K562 (cell line): ENCODE measurements around the gene SRSF1. TPM values are rescaled to one million over a fixed set of nuclear protein-coding genes. Genes with fewer than 3 reads are reported as not detected.

Source experiments
- SMAD2 ChIP-seq: fragments of 150-350 bp; IDR thresholded peaks from 2 replicates; pipeline ENCODE4 v1.6.1; 2014; ENCODE audit warnings: low read depth, mild to moderate bottlenecking, low read length
- SRSF3 ChIP-seq: fragments of 200-400 bp; formaldehyde crosslinking; IDR thresholded peaks from 2 replicates; pipeline ENCODE4 v1.6.1; 2016; ENCODE audit warnings: mild to moderate bottlenecking, low read length, moderate library complexity; ENCODE audit not compliant: insufficient read depth
- TEAD1 ChIP-seq, 2 experiments: fragments of 450-650 bp in 1 of 2; sonication (generic) in 1 of 2; formaldehyde crosslinking; IDR thresholded peaks; 2 replicates each; pipeline versions ENCODE4 v1.4.0 to v1.8.0; 2020 to 2022; ENCODE audit warnings: mild to moderate bottlenecking in 2 of 2, missing genetic modification reagents in 1 of 2
- ZBTB33 ChIP-seq: sonication (generic); formaldehyde crosslinking; IDR thresholded peaks from 2 replicates; pipeline ENCODE4 v1.8.1; 2023; ENCODE audit warnings: mild to moderate bottlenecking, missing genetic modification reagents
- ZNF146 ChIP-seq: IDR thresholded peaks from one replicate; pipeline ENCODE4 v1.6.1; 2018; ENCODE audit warnings: missing compliant biosample characterization; ENCODE audit not compliant: unreplicated experiment
- ZNF408 ChIP-seq: fragments of 250-450 bp; sonication (Bioruptor Pico); IDR thresholded peaks from 2 replicates; pipeline ENCODE4 v1.4.0; 2020; ENCODE audit warnings: low read depth, mild to moderate bottlenecking, moderate library complexity
- ZNF41 ChIP-seq: fragments of 250-450 bp; sonication (Bioruptor Pico); conservative IDR thresholded peaks from 2 replicates; pipeline ENCODE4 v1.4.0; 2020; ENCODE audit warnings: mild to moderate bottlenecking
- polyA plus RNA-seq, 8 experiments: library from polyadenylated mRNA; depleted of rRNA in 4 of 8; stranded (reverse) in 5 of 8; unstranded in 3 of 8; fragments of >200 nt; fragmentation: Nextera tagmentation in 2 of 8; fragmentation: Illumina TruSeq in 1 of 8; extraction: Ambion mirVana in 2 of 8; extraction: Trizol in 1 of 8; gene quantifications; 2 replicates each; pipeline versions ENCODE4 v1.2.1 to v1.2.3, GENCODE V29; 2011 to 2014; ENCODE audit warnings: inconsistent platforms in 1 of 8, missing spikeins in 1 of 8
- total RNA-seq, 7 experiments: library from RNA; depleted of rRNA in 6 of 7; stranded (reverse); fragments of >200 nt in 6 of 7; fragmentation: Illumina TruSeq in 2 of 7; extraction: Trizol in 2 of 7; gene quantifications; 2 replicates each; pipeline versions ENCODE4 v1.2.1 to v1.2.3, GENCODE V29; 2011 to 2021; ENCODE audit warnings: low replicate concordance in 1 of 7
- TF ChIP-seq, protein P1 (sequence below): fragments of 200-600 bp; sonication (generic); IDR thresholded peaks from one replicate; pipeline ENCODE4 v1.6.1; 2012; ENCODE audit warnings: mild to moderate bottlenecking, low read depth, low read length, inconsistent platforms
- TF ChIP-seq, protein P2 (sequence below): fragments of 450-650 bp; conservative IDR thresholded peaks from 2 replicates; pipeline ENCODE4 v1.6.1; 2016; ENCODE audit warnings: missing genetic modification characterization, low read depth, mild to moderate bottlenecking, control low read depth, missing compliant biosample characterization

SRSF1 gene
- total and polyA plus RNA-seq, 9 of the 15 experiments (the other 6 are each of a cell fraction or from before 2014, with no cell fraction given) = 77.8 to 559 (median 442) TPM

GRCh38 chr17:57984261-57984890 lies 22.7 kb downstream of the SRSF1 start (continued):
- TF ChIP-seq, protein P1, sequence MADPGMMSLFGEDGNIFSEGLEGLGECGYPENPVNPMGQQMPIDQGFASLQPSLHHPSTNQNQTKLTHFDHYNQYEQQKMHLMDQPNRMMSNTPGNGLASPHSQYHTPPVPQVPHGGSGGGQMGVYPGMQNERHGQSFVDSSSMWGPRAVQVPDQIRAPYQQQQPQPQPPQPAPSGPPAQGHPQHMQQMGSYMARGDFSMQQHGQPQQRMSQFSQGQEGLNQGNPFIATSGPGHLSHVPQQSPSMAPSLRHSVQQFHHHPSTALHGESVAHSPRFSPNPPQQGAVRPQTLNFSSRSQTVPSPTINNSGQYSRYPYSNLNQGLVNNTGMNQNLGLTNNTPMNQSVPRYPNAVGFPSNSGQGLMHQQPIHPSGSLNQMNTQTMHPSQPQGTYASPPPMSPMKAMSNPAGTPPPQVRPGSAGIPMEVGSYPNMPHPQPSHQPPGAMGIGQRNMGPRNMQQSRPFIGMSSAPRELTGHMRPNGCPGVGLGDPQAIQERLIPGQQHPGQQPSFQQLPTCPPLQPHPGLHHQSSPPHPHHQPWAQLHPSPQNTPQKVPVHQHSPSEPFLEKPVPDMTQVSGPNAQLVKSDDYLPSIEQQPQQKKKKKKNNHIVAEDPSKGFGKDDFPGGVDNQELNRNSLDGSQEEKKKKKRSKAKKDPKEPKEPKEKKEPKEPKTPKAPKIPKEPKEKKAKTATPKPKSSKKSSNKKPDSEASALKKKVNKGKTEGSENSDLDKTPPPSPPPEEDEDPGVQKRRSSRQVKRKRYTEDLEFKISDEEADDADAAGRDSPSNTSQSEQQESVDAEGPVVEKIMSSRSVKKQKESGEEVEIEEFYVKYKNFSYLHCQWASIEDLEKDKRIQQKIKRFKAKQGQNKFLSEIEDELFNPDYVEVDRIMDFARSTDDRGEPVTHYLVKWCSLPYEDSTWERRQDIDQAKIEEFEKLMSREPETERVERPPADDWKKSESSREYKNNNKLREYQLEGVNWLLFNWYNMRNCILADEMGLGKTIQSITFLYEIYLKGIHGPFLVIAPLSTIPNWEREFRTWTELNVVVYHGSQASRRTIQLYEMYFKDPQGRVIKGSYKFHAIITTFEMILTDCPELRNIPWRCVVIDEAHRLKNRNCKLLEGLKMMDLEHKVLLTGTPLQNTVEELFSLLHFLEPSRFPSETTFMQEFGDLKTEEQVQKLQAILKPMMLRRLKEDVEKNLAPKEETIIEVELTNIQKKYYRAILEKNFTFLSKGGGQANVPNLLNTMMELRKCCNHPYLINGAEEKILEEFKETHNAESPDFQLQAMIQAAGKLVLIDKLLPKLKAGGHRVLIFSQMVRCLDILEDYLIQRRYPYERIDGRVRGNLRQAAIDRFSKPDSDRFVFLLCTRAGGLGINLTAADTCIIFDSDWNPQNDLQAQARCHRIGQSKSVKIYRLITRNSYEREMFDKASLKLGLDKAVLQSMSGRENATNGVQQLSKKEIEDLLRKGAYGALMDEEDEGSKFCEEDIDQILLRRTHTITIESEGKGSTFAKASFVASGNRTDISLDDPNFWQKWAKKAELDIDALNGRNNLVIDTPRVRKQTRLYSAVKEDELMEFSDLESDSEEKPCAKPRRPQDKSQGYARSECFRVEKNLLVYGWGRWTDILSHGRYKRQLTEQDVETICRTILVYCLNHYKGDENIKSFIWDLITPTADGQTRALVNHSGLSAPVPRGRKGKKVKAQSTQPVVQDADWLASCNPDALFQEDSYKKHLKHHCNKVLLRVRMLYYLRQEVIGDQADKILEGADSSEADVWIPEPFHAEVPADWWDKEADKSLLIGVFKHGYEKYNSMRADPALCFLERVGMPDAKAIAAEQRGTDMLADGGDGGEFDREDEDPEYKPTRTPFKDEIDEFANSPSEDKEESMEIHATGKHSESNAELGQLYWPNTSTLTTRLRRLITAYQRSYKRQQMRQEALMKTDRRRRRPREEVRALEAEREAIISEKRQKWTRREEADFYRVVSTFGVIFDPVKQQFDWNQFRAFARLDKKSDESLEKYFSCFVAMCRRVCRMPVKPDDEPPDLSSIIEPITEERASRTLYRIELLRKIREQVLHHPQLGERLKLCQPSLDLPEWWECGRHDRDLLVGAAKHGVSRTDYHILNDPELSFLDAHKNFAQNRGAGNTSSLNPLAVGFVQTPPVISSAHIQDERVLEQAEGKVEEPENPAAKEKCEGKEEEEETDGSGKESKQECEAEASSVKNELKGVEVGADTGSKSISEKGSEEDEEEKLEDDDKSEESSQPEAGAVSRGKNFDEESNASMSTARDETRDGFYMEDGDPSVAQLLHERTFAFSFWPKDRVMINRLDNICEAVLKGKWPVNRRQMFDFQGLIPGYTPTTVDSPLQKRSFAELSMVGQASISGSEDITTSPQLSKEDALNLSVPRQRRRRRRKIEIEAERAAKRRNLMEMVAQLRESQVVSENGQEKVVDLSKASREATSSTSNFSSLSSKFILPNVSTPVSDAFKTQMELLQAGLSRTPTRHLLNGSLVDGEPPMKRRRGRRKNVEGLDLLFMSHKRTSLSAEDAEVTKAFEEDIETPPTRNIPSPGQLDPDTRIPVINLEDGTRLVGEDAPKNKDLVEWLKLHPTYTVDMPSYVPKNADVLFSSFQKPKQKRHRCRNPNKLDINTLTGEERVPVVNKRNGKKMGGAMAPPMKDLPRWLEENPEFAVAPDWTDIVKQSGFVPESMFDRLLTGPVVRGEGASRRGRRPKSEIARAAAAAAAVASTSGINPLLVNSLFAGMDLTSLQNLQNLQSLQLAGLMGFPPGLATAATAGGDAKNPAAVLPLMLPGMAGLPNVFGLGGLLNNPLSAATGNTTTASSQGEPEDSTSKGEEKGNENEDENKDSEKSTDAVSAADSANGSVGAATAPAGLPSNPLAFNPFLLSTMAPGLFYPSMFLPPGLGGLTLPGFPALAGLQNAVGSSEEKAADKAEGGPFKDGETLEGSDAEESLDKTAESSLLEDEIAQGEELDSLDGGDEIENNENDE = no peak
- TF ChIP-seq ZNF408 (CRISPR knock-in tag) (no peak), ZBTB33 (no peak), SMAD2 (no peak), TEAD1 (CRISPR knock-in tag; IDR thresholded peaks at IDR 0.05) (no peak), ZNF146 (no peak), ZNF41 (CRISPR knock-in tag) (no peak), SRSF3 (no peak)
- TF ChIP-seq, protein P2, sequence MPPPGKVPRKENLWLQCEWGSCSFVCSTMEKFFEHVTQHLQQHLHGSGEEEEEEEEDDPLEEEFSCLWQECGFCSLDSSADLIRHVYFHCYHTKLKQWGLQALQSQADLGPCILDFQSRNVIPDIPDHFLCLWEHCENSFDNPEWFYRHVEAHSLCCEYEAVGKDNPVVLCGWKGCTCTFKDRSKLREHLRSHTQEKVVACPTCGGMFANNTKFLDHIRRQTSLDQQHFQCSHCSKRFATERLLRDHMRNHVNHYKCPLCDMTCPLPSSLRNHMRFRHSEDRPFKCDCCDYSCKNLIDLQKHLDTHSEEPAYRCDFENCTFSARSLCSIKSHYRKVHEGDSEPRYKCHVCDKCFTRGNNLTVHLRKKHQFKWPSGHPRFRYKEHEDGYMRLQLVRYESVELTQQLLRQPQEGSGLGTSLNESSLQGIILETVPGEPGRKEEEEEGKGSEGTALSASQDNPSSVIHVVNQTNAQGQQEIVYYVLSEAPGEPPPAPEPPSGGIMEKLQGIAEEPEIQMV (tag) = no peak
